Type B pancreatic cell (in vitro differentiated cells): Measurements from ENCODE around the gene SEMA5A. TPM values are rescaled to one million over a fixed set of nuclear protein-coding genes. Genes with fewer than 3 reads are reported as not detected.

Experiments used
- DNase-seq: peaks from one replicate; pipeline ENCODE4 v3.0.0; 2021; ENCODE audit warnings: mixed read lengths; ENCODE audit not compliant: unreplicated experiment; ENCODE audit errors: extremely low spot score
- H3K27ac Mint-ChIP-seq: 2 replicates; pipeline ENCODE4 v1.8.0; 2021; ENCODE audit warnings: mild to moderate bottlenecking, mixed read lengths
- H3K27me3 Mint-ChIP-seq: 2 replicates; pipeline ENCODE4 v1.8.0; 2021; ENCODE audit warnings: mixed read lengths
- H3K36me3 Mint-ChIP-seq: 2 replicates; pipeline ENCODE4 v1.8.0; 2021; ENCODE audit warnings: mixed read lengths
- H3K4me1 Mint-ChIP-seq: one replicate; pipeline ENCODE4 v1.8.0; 2021; ENCODE audit warnings: mixed read lengths; ENCODE audit not compliant: unreplicated experiment
- H3K4me3 Mint-ChIP-seq: 2 replicates; pipeline ENCODE4 v1.8.0; 2021; ENCODE audit warnings: mild to moderate bottlenecking, mixed read lengths
- H3K9me3 Mint-ChIP-seq: 2 replicates; pipeline ENCODE4 v1.8.0; 2021; ENCODE audit warnings: mixed read lengths
- total RNA-seq: library from RNA; stranded (reverse); gene quantifications from 2 replicates; pipeline ENCODE4 v1.2.1, GENCODE V29; 2021; ENCODE audit warnings: low replicate concordance
- TF ChIP-seq, protein P1 (sequence below): fragments of 200-600 bp; sonication (generic); conservative IDR thresholded peaks from 2 replicates; pipeline ENCODE4 v1.5.0; 2021; ENCODE audit warnings: antibody characterized with exemption, mild to moderate bottlenecking

The SEMA5A gene
- total RNA-seq, 1 donor from 2014 or later = 92.9 TPM

DNA sequence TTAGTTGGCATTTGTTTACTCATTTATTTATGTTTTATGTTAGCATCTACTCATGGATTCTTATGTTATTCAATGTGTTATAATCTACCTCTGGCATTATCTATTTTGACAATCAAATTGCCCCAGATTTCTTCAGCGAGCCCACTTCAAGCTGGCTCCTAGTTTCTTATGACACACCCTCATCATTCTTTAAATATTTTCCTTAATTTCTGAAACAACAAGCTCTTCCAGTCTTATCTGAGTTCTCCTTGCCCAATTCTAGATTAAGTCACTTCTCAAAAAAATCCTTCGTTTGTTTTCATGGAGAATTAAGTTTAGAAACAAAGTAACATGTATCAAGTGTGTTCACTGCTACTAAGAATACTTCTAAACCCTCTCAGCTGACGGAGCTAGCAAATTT, 229.8 kb downstream of the SEMA5A start:
- Mint-ChIP-seq H3K4me3 (no peak overlapping the region), H3K4me1 (peaks cover 5% of the 10 kb centered on the region), H3K27ac (peak overlapping the region; percentile 24), H3K36me3 (peaks cover 22% of the 10 kb centered on the region), H3K27me3 (no peaks in the 10 kb centered on the region), H3K9me3 (no peaks in the 10 kb centered on the region)
- no peak for DNase-seq
- TF ChIP-seq, protein P1, sequence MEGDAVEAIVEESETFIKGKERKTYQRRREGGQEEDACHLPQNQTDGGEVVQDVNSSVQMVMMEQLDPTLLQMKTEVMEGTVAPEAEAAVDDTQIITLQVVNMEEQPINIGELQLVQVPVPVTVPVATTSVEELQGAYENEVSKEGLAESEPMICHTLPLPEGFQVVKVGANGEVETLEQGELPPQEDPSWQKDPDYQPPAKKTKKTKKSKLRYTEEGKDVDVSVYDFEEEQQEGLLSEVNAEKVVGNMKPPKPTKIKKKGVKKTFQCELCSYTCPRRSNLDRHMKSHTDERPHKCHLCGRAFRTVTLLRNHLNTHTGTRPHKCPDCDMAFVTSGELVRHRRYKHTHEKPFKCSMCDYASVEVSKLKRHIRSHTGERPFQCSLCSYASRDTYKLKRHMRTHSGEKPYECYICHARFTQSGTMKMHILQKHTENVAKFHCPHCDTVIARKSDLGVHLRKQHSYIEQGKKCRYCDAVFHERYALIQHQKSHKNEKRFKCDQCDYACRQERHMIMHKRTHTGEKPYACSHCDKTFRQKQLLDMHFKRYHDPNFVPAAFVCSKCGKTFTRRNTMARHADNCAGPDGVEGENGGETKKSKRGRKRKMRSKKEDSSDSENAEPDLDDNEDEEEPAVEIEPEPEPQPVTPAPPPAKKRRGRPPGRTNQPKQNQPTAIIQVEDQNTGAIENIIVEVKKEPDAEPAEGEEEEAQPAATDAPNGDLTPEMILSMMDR = no peak

DNA sequence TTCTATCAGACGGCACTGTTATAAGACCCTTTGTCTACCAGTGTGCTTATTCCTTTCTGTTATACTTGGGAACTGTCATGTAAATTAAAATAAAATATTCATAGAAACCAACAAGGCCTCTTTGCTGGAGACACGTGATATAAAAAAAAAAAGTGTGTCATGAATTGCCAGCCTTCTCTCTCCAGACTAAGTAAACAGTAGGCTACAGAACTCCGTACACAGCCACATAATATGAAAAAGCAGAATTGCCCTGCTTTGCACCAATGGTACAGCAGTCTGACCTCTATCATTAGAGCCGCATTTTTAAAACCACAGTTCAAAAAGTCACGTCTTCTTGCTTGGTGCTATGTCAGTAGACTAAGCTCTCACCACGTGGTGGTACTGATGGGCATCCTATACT, 231.3 kb downstream of the SEMA5A start:
- peaks cover 18% of the 10 kb centered on the region for H3K36me3 Mint-ChIP-seq
- peaks cover 5% of the 10 kb centered on the region for H3K4me1 Mint-ChIP-seq
- no peak overlapping the region for H3K27ac Mint-ChIP-seq
- TF ChIP-seq, protein P1 = no peak
- no peaks in the 10 kb centered on the region for H3K27me3 Mint-ChIP-seq
- no peak overlapping the region for H3K4me3 Mint-ChIP-seq
- DNase-seq = no peak
- H3K9me3 Mint-ChIP-seq = no peaks in the 10 kb centered on the region

DNA sequence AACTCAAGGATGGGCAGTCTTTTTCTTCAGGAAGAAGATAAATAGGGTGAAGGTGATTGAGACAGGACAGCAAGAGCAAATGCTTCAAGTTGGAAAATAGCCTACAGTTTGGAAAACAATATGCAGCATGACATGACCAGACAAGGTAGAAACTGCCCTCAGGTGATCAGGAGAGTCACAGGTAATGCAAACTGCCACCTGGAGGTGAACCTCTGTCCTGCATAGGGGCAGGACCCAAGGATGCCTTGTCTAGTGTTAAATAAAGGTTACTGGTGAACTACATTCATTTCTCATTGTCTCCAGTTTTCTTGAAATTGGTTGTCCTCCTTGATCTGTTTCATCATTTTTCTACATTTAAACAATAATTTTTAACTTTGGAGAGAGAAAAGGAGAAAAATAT, 232.1 kb downstream of the SEMA5A start:
- Mint-ChIP-seq H3K9me3 (no peaks in the 10 kb centered on the region), H3K4me3 (no peak overlapping the region), H3K4me1 (peaks cover 5% of the 10 kb centered on the region), H3K27ac (no peak overlapping the region), H3K27me3 (no peaks in the 10 kb centered on the region), H3K36me3 (peaks cover 19% of the 10 kb centered on the region)
- DNase-seq = no peak
- TF ChIP-seq, protein P1 = no peak

GRCh38 chr5:9307150-9307549, 238.7 kb downstream of the SEMA5A start:
- peaks cover 12% of the 10 kb centered on the region for H3K36me3 Mint-ChIP-seq
- DNase-seq = no peak
- TF ChIP-seq, protein P1 = no peak
- no peaks in the 10 kb centered on the region for H3K27me3 Mint-ChIP-seq
- no peak overlapping the region for H3K4me3 Mint-ChIP-seq
- no peaks in the 10 kb centered on the region for H3K9me3 Mint-ChIP-seq
- no peak overlapping the region for H3K27ac Mint-ChIP-seq
- H3K4me1 Mint-ChIP-seq = no peaks in the 10 kb centered on the region

DNA sequence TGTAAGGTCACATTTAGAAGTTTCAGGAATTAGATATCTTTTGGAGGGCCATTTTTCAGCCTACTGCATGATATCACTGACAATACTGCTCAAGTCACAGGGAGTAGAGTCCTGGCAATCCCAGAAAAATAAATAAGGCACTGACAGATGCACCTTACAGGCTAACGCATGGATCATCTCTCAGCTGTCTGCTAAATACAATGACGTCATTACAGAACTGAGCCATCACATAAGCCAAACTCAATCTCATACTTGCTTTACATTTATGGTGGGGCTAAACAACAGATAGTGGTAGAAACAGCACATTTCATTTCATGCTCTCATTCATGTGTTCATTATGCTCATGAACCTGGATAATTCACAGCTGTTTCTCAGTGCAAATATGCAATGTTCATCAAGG, 243.7 kb downstream of the SEMA5A start:
- Mint-ChIP-seq H3K27ac (no peak overlapping the region), H3K4me3 (no peak overlapping the region), H3K4me1 (no peaks in the 10 kb centered on the region), H3K9me3 (no peaks in the 10 kb centered on the region), H3K36me3 (peaks cover 14% of the 10 kb centered on the region), H3K27me3 (no peaks in the 10 kb centered on the region)
- DNase-seq = no peak
- TF ChIP-seq, protein P1 = no peak

- H3K27me3 Mint-ChIP-seq = no peaks in the 10 kb centered on the region
- no peak overlapping the region for H3K4me3 Mint-ChIP-seq
- H3K27ac Mint-ChIP-seq = no peak overlapping the region
- no peaks in the 10 kb centered on the region for H3K4me1 Mint-ChIP-seq
- DNase-seq = no peak
- TF ChIP-seq, protein P1 = no peak
- H3K36me3 Mint-ChIP-seq = peaks cover 14% of the 10 kb centered on the region
- no peaks in the 10 kb centered on the region for H3K9me3 Mint-ChIP-seq
Measured at GRCh38 chr5:9301200-9301599, 244.7 kb downstream of the SEMA5A start.
